Astrocyte of the cerebellum (primary cell): ENCODE measurements around the gene CENATAC.
A peak's percentile ranks its signal among the peaks of the same experiment; 100 is the strongest.

Experiments
- DNase-seq: peaks from one replicate; pipeline ENCODE4 v3.0.0-alpha.2; 2011; ENCODE audit warnings: low read depth
- H3K4me3 ChIP-seq: 2 replicates; pipeline ENCODE4 v1.5.1; 2011; ENCODE audit warnings: mild to moderate bottlenecking, low read depth, low read length, moderate library complexity
- in situ Hi-C: cut with HindIII; loops from 2 replicates; pipeline ENCODE4 v1.10.0; 2017; ENCODE audit warnings: low sequenced_read_pairs
- TF ChIP-seq, protein P1 (sequence below): IDR thresholded peaks from 2 replicates; pipeline ENCODE4 v1.5.1; 2012; ENCODE audit warnings: low read length, low read depth, moderate library complexity, mild to moderate bottlenecking; ENCODE audit errors: missing control alignments

The CENATAC gene

GRCh38 chr11:119041821-119042514 lies 44.0 kb downstream of the CENATAC start:
- H3K4me3 ChIP-seq = no peak overlapping the region
- in situ Hi-C loops = no loop called here
- DNase-seq = no peak
- TF ChIP-seq, protein P1, sequence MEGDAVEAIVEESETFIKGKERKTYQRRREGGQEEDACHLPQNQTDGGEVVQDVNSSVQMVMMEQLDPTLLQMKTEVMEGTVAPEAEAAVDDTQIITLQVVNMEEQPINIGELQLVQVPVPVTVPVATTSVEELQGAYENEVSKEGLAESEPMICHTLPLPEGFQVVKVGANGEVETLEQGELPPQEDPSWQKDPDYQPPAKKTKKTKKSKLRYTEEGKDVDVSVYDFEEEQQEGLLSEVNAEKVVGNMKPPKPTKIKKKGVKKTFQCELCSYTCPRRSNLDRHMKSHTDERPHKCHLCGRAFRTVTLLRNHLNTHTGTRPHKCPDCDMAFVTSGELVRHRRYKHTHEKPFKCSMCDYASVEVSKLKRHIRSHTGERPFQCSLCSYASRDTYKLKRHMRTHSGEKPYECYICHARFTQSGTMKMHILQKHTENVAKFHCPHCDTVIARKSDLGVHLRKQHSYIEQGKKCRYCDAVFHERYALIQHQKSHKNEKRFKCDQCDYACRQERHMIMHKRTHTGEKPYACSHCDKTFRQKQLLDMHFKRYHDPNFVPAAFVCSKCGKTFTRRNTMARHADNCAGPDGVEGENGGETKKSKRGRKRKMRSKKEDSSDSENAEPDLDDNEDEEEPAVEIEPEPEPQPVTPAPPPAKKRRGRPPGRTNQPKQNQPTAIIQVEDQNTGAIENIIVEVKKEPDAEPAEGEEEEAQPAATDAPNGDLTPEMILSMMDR = no peak

DNA sequence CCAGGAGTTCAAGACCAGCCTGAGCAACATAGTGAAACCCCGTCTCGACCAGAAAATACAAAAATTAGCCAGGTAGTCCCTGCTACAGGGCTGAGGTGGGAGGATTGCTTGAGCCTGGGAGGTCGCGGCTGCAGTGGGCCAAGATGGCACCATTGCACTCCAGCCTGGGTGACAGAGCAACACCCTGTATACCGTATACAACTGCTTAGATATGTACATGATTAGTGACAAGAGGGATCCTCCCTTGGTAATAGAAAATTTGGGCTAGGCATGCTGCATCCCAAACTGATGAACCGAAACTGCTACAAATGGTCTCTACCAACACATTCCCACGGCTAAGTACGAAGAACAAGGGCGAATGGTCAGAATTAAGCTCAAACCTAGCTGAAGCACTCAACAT lies 45.0 kb downstream of the CENATAC start:
- in situ Hi-C loops = no loop called here
- no peak overlapping the region for H3K4me3 ChIP-seq
- DNase-seq = no peak

GRCh38 chr11:119044708-119045107 lies 46.8 kb downstream of the CENATAC start:
- no peak for DNase-seq
- TF ChIP-seq, protein P1 = peak; percentile 36
- in situ Hi-C loops = no loop called here
- H3K4me3 ChIP-seq = no peak overlapping the region

More for the DNA sequence above, 45.0 kb downstream of the CENATAC start:
- TF ChIP-seq, protein P1 = no peak

DNA sequence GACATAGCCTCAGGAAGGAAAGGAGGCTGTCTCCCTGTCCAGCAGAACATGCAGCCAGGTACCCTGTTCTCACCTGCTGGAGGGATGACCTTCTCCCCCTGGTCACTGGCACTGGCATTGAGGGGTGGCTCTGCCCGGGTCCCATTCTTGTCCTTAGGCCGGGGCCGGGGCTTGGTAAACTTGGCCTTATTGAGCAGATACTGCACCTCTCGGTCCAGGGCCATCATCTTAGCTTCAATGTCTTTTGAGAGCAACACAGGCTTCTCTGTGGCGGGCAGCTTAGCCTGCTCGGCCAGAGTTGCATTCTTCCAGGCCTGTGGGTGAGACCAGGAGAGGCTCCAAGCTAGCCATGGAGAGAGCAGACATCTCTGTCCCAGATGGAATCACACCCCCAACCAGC lies 48.6 kb downstream of the CENATAC start:
- H3K4me3 ChIP-seq = no peak overlapping the region
- TF ChIP-seq, protein P1 = no peak
- DNase-seq = no peak
- in situ Hi-C loops = no loop called here

- in situ Hi-C loops = no loop called here
- no peak for DNase-seq
- TF ChIP-seq, protein P1 = no peak
- H3K4me3 ChIP-seq = no peak overlapping the region
Observed at GRCh38 chr11:119047205-119047604, 49.3 kb downstream of the CENATAC start.

DNA sequence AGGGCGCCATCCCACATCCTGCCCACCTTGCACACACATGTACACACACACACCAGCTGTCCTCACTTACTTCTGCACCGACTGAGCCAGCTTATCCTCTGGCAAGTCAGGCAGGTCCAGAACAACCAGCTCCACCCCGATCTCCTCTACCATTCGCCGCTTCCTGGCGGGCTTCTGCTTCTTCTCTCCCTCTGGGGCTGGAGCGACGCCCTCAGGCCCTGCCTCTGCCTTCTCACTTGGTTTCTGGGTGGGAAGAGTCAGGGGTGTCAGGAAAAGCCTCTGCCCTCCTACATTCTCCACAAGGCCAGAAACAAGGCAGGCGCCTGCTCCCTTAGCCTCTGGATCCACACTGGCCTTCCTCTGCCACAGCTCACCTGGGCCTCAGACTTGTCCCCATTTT lies 50.7 kb downstream of the CENATAC start:
- in situ Hi-C loops = no loop called here
- TF ChIP-seq, protein P1 = no peak
- no peak for DNase-seq
- no peak overlapping the region for H3K4me3 ChIP-seq
